Epithelial cell of umbilical artery (primary cell): ENCODE results near the gene TCFL5. TPM values are rescaled to one million over a fixed set of nuclear protein-coding genes. Genes with fewer than 3 reads are reported as not detected.

Experiments
- total RNA-seq: library from RNA; depleted of rRNA; stranded (reverse); fragments of >200 nt; gene quantifications from 2 replicates; pipeline ENCODE4 v1.2.3, GENCODE V29; 2014

Gene TCFL5
- 9.3 and 13.3 TPM in 2 replicates for total RNA-seq

GRCh38 chr20:62861726-62862336, at the start of gene TCFL5:
Gene TCFL5, minus strand, starts transcription at chr20:62861822. Its CDS starts 152 bp downstream, at chr20:62861670.

GRCh38 chr20:62816884-62817873, 44.4 kb downstream of the TCFL5 start, which contains the start of gene COL9A3:
Gene COL9A3, plus strand, starts transcription at chr20:62817050. Its CDS starts 15 bp downstream, at chr20:62817065.

GRCh38 chr20:62804627-62805154, 56.9 kb downstream of the TCFL5 start, which contains the start of gene OGFR:
Gene OGFR, plus strand, starts transcription at chr20:62804835. Its CDS starts 25 bp downstream, at chr20:62804860.

Other genes starting within 250 kb of the TCFL5 start
- 3.6 and 5.9 TPM in 2 replicates for gene SLCO4A1, start 219.3 kb downstream of the TCFL5 start, total RNA-seq
- gene NTSR1, start 153.0 kb downstream of the TCFL5 start, total RNA-seq: 0.65 and 2.7 TPM in 2 replicates
- gene MRGBP, start 65.3 kb downstream of the TCFL5 start, total RNA-seq: 31.2 and 34.0 TPM in 2 replicates
- gene OGFR, start 57.0 kb downstream of the TCFL5 start, total RNA-seq: 28.3 and 80.9 TPM in 2 replicates
- 0.30 and 0.97 TPM in 2 replicates for gene COL9A3, start 44.8 kb downstream of the TCFL5 start, total RNA-seq
- gene DIDO1, start 64.7 kb upstream of the TCFL5 start, total RNA-seq: 32.2 and 40.6 TPM in 2 replicates
- 42.9 and 43.0 TPM in 2 replicates for gene GID8, start 76.3 kb upstream of the TCFL5 start, total RNA-seq
- gene SLC17A9, start 90.9 kb upstream of the TCFL5 start, total RNA-seq: 12.8 and 19.2 TPM in 2 replicates
- not detected in 2 replicates for gene BHLHE23, start 145.1 kb upstream of the TCFL5 start, total RNA-seq